GM13976 (cell line): Measurements from ENCODE around the gene ACKR4.
"Not testable (repeated sequence)": the region's sequence is repeated elsewhere in the genome, so short reads cannot be mapped to it uniquely, and the experiment has no call there.

Source experiments
- DNase-seq: peaks from one replicate; pipeline ENCODE4 v3.0.0; 2012; ENCODE audit warnings: low spot score
- CTCF ChIP-seq: IDR thresholded peaks from 2 replicates; pipeline ENCODE4 v1.5.1; 2012; ENCODE audit warnings: borderline replicate concordance, mild to moderate bottlenecking; ENCODE audit not compliant: insufficient read depth; ENCODE audit errors: extremely low read depth, missing control alignments, control extremely low read depth
- in situ Hi-C: fragments of 300-500 bp; cut with MboI; formaldehyde crosslinking; loops from one replicate; pipeline ENCODE4 v1.12.0; 2022; ENCODE audit warnings: low sequenced_read_pairs, mixed read lengths, inconsistent platforms; ENCODE audit not compliant: unreplicated experiment

ACKR4 gene

GRCh38 chr3:132628157-132628556, 31.1 kb downstream of the ACKR4 start:
- in situ Hi-C loops, result loop anchor here (25.0 kb wide), 1 partner anchor 91 kb away; no protein-coding TSS in a partner anchor
- DNase-seq, result no peak
- no peak for TF ChIP-seq CTCF

GRCh38 chr3:132629928-132630327, 32.9 kb downstream of the ACKR4 start:
- no peak for DNase-seq
- in situ Hi-C loops, result loop anchor here (25.0 kb wide), 1 partner anchor 93 kb away; no protein-coding TSS in a partner anchor
- TF ChIP-seq CTCF, result no peak

DNA sequence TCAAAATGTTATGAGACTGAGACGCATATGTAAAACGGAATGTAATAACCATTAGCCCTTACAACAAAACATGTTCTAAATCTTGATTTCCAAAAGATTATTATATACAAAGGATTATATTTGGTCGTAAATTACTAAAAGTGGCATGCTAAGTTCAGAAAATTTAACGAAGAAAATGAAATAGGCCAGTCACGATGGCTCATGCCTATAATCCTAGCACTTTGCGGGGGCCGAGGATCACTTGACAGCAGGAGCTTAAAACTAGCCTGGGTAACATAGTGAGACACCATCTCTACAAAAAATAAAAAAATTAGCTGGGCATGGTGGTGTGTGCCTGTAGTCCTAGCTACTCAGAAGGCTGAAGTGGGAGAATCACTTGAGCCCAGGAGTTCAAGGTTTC, 33.5 kb downstream of the ACKR4 start:
- in situ Hi-C loops, result loop anchor here (25.0 kb wide), 1 partner anchor 93 kb away; no protein-coding TSS in a partner anchor
- no peak for TF ChIP-seq CTCF

GRCh38 chr3:132635052-132635451, 38.0 kb downstream of the ACKR4 start:
- TF ChIP-seq CTCF, result no peak

More for the DNA sequence above, 33.5 kb downstream of the ACKR4 start:
- DNase-seq, result no peak

GRCh38 chr3:132637590-132637989, 40.5 kb downstream of the ACKR4 start:
- in situ Hi-C loops, result loop anchor here (25.0 kb wide), 1 partner anchor 100 kb away; no protein-coding TSS in a partner anchor
- no peak for DNase-seq

More at GRCh38 chr3:132635052-132635451, 38.0 kb downstream of the ACKR4 start:
- in situ Hi-C loops, result loop anchor here (25.0 kb wide), 1 partner anchor 98 kb away; no protein-coding TSS in a partner anchor
- no peak for DNase-seq

DNA sequence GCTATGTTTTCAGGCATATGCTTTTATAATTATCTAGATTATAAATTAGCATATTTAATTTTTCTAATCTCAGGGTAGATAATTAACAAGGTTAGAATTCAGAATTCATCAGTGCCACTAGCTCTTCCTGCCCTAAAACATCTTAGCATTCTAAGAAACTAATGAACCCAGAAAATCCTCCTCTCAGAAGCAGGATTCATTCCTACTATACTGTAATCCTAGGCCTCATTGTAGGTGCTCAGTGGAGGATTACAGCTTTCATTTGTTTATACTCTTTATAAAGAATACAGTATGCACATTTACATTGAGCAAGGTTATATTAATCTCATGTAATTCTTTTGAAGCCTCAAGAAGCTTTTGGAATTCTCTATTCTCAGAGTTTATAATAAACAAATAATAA, 41.6 kb downstream of the ACKR4 start:
- DNase-seq, result no peak
- TF ChIP-seq CTCF, result no peak
- in situ Hi-C loops, result loop anchor here (25.0 kb wide), 1 partner anchor 101 kb away; no protein-coding TSS in a partner anchor

More at GRCh38 chr3:132637590-132637989, 40.5 kb downstream of the ACKR4 start:
- no peak for TF ChIP-seq CTCF

DNA sequence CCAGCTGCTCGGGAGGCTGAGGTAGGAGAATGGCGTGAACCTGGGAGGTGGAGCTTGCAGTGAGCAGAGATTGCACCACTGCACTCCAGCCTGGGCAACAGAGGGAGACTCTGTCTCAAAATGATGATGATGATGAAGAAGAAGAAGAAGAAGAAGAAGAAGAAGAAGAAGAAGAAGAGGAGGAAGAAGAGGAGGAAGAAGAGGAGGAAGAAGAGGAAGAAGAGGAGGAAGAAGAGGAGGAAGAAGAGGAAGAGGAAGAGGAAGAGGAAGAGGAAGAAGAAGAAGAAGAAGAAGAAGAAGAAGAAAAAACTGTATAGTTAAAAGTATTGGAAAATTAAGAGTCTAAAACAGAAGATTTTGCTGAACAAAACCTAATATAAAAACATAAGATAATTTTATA, 44.4 kb downstream of the ACKR4 start:
- in situ Hi-C loops, result loop anchor here (25.0 kb wide), 1 partner anchor 104 kb away; no protein-coding TSS in a partner anchor

More for the DNA sequence above, 44.4 kb downstream of the ACKR4 start:
- not testable (repeated sequence) for DNase-seq
